ENCODE results near the gene SMC1B. TPM values are rescaled to one million over a fixed set of nuclear protein-coding genes. Genes with fewer than 3 reads are reported as not detected.

SMC1B gene
- polyA plus RNA-seq, 3 donors = not detected

- DNase-seq = peak; percentile 87 to 89 (median 89)
- Histone ChIP-seq H3K4me2 (replicated peaks; ENCODE audit: extremely low read depth, low read length, poor library complexity, severe bottlenecking) (peak within 1 kb of the TSS; percentile 95), H3K27ac (ENCODE audit: low read depth in 1 of 2, low read length in 2 of 2) (peak within 1 kb of the TSS; percentile 88 to 90), H3K9ac (ENCODE audit: insufficient read depth, low read length, poor library complexity, severe bottlenecking) (peak within 1 kb of the TSS; percentile 92), H3K36me3 (replicated peaks in 1 of 2; ENCODE audit: control insufficient read depth in 1 of 2, insufficient read depth in 2 of 2, low read length in 2 of 2) (peaks cover 0 to 3% of the 10 kb centered on the region in 2 donors), H4K20me1 (ENCODE audit: insufficient read depth, low read length) (peaks cover 8% of the 10 kb centered on the region), H3K27me3 (ENCODE audit: control insufficient read depth in 2 of 2, insufficient read depth in 2 of 2, low read length in 2 of 2) (no peaks in the 10 kb centered on the region), H3K4me3 (replicated peaks in 1 of 3; ENCODE audit: low read depth in 2 of 3, low read length in 3 of 3) (peak within 1 kb of the TSS; percentile 85 to 88 (median 88)), H2AFZ (ENCODE audit: insufficient read depth, low read depth, low read length, poor library complexity, severe bottlenecking) (peak within 1 kb of the TSS; percentile 90), H3K4me1 (ENCODE audit: control insufficient read depth in 1 of 2, insufficient read depth in 2 of 2, low read length in 2 of 2) (peaks cover 34 to 40% of the 10 kb centered on the region in 2 donors), H3K79me2 (ENCODE audit: insufficient read depth, low read length) (peaks cover 41% of the 10 kb centered on the region), H3K9me3 (replicated peaks in 1 of 2; ENCODE audit: control insufficient read depth in 1 of 2, insufficient read depth in 1 of 2, low read length in 2 of 2) (no peaks in the 10 kb centered on the region)
- under 1% methylated on average over 93 of the region's 95 CpGs for WGBS (ENCODE audit: insufficient coverage)
- H3K4me3 Mint-ChIP-seq = peak within 1 kb of the TSS; percentile 88 to 91
- peaks cover 59% of the 10 kb centered on the region for H3K4me1 Mint-ChIP-seq
- no peak for TF ChIP-seq CTCF (IDR thresholded peaks at IDR 0.05)
- H3K9me3 Mint-ChIP-seq = no peaks in the 10 kb centered on the region
- peaks cover 8 to 17% of the 10 kb centered on the region in 2 donors for H3K36me3 Mint-ChIP-seq
- H3K27me3 Mint-ChIP-seq (ENCODE audit: low read depth in 3 of 3) = peaks cover 2 to 5% (median 4%) of the 10 kb centered on the region in 3 donors
- H3K27ac Mint-ChIP-seq = peak within 1 kb of the TSS; percentile 88 to 96 (median 94)
- intact Hi-C loops (cut with micrococcal nuclease) = loop anchor here (2.0 to 5.0 kb wide), 4 partner anchors 25 to 82 kb away; partner anchors contain the start of gene UPK3A (in 1 of the 2)
Observed at GRCh38 chr22:45309422-45310227, 103.8 kb downstream of the SMC1B start, which contains the start of gene FAM118A. Gene FAM118A (plus strand): TSS chr22:45309934. CDS start chr22:45322380, 12,446 bp downstream.

GRCh38 chr22:45308957-45309421 lies 104.4 kb downstream of the SMC1B start:
- Mint-ChIP-seq H3K9me3 (no peaks in the 10 kb centered on the region), H3K4me3 (peak overlapping the region; percentile 80 to 88), H3K4me1 (peaks cover 52% of the 10 kb centered on the region), H3K27ac (peak overlapping the region; percentile 88 to 96 (median 94)), H3K27me3 (ENCODE audit: low read depth in 3 of 3) (peaks cover 2 to 4% (median 3%) of the 10 kb centered on the region in 3 donors), H3K36me3 (peaks cover 8 to 17% of the 10 kb centered on the region in 2 donors)
- Histone ChIP-seq H3K36me3 (replicated peaks in 1 of 2; ENCODE audit: control insufficient read depth in 1 of 2, insufficient read depth in 2 of 2, low read length in 2 of 2) (peaks cover 0 to 3% of the 10 kb centered on the region in 2 donors), H3K4me2 (replicated peaks; ENCODE audit: extremely low read depth, low read length, poor library complexity, severe bottlenecking) (peak overlapping the region; percentile 95), H3K9ac (ENCODE audit: insufficient read depth, low read length, poor library complexity, severe bottlenecking) (peak overlapping the region; percentile 92), H3K4me3 (replicated peaks in 1 of 3; ENCODE audit: low read depth in 2 of 3, low read length in 3 of 3) (peak overlapping the region; percentile 35 to 85 (median 50)), H2AFZ (ENCODE audit: insufficient read depth, low read depth, low read length, poor library complexity, severe bottlenecking) (peak overlapping the region; percentile 90), H3K9me3 (replicated peaks in 1 of 2; ENCODE audit: control insufficient read depth in 1 of 2, insufficient read depth in 1 of 2, low read length in 2 of 2) (no peaks in the 10 kb centered on the region), H3K79me2 (ENCODE audit: insufficient read depth, low read length) (peaks cover 36% of the 10 kb centered on the region), H3K27me3 (ENCODE audit: control insufficient read depth in 2 of 2, insufficient read depth in 2 of 2, low read length in 2 of 2) (no peaks in the 10 kb centered on the region), H4K20me1 (ENCODE audit: insufficient read depth, low read length) (peaks cover 8% of the 10 kb centered on the region), H3K27ac (ENCODE audit: low read depth in 1 of 2, low read length in 2 of 2) (peak overlapping the region; percentile 88 to 90), H3K4me1 (ENCODE audit: control insufficient read depth in 1 of 2, insufficient read depth in 2 of 2, low read length in 2 of 2) (peaks cover 28 to 33% of the 10 kb centered on the region in 2 donors)
- intact Hi-C loops (cut with micrococcal nuclease) = loop anchor here (2.0 to 5.0 kb wide), 3 partner anchors 24 to 38 kb away; partner anchors contain the start of gene UPK3A (in 1 of the 2)
- DNase-seq = peak in 1 of 3 donors; percentile 73
- WGBS (ENCODE audit: insufficient coverage) = 34% methylated on average over 18 of the region's 25 CpGs
- no peak for TF ChIP-seq CTCF (IDR thresholded peaks at IDR 0.05)

Measured in CD14-positive monocyte (primary cell).